K562 (cell line): ENCODE measurements around the gene RANGAP1. TPM values are rescaled to one million over a fixed set of nuclear protein-coding genes. Genes with fewer than 3 reads are reported as not detected.
A peak's percentile ranks its signal among the peaks of the same experiment; 100 is the strongest.

ENCODE experiments used
- ATAC-seq: fragments of 200-7000 bp; cut with Tn5 transposase; 3 replicates; pipeline ENCODE4 v1.9.1; 2020; ENCODE audit warnings: moderate library complexity
- BruUV-seq: library from RNA; stranded (reverse); fragments of 400-500 nt; replicated peaks from 2 replicates; lab custom pipeline; 2021; lab: Mats Ljungman, UMichigan
- CTCF ChIA-PET: fragments of 300-600 bp; formaldehyde crosslinking; extraction: SDS; loops from one replicate; lab custom pipeline; 2021; ENCODE audit warnings: low intra/inter-chr PET ratio; lab: Yijun Ruan, JAX
- POLR2A ChIA-PET: fragments of 300-600, 350-650 bp; sonication (Branson Sonifier 250); formaldehyde crosslinking; extraction: SDS; loops from one replicate; lab custom pipeline; 2021; ENCODE audit warnings: antibody characterized with exemption, inconsistent platforms; lab: Yijun Ruan, JAX
- DNase-seq, 4 experiments: peaks; one replicate each; pipeline versions ENCODE4 v3.0.0 to v3.0.0-alpha.2; 2011 to 2018; ENCODE audit warnings: low spot score in 3 of 4, mixed read lengths in 3 of 4; ENCODE audit errors: extremely low read depth in 1 of 4
- FAIRE-seq: peaks from 2 replicates; lab custom pipeline; 2011; peaks lifted over from hg19 to GRCh38; lab: Jason Lieb, UNC
- H2AFZ ChIP-seq: 2 replicates; pipeline ENCODE4 v1.6.0; 2011; ENCODE audit warnings: low read depth, low read length, control low read depth, inconsistent platforms
- H3K27ac ChIP-seq: fragments of 200-600 bp; 3 replicates; pipeline ENCODE4 v1.8.0; 2011; ENCODE audit warnings: low read depth, mild to moderate bottlenecking, control low read depth, inconsistent platforms, low read length, moderate library complexity, mixed read lengths; ENCODE audit errors: extremely low read depth
- H3K27me3 ChIP-seq, 2 experiments: fragments of 300-600 bp in 1 of 2; 2 replicates in 1 of 2; 3 replicates in 1 of 2; pipeline versions ENCODE4 v1.6.0 to v1.8.0; 2011; ENCODE audit warnings: inconsistent platforms in 2 of 2, low read length in 2 of 2, mild to moderate bottlenecking in 1 of 2, mixed read lengths in 1 of 2, moderate library complexity in 1 of 2; ENCODE audit not compliant: control insufficient read depth in 2 of 2, insufficient read depth in 2 of 2
- H3K36me3 ChIP-seq: fragments of 300-600 bp; 3 replicates; pipeline ENCODE4 v1.8.0; 2011; ENCODE audit warnings: mild to moderate bottlenecking, low read length, inconsistent platforms; ENCODE audit not compliant: control insufficient read depth, insufficient read depth
- H3K4me1 ChIP-seq, 2 experiments: fragments of 200-600 bp in 1 of 2; replicated peaks in 1 of 2; 2 replicates in 1 of 2; 3 replicates in 1 of 2; pipeline versions ENCODE4 v1.5.1 to v1.8.0; 2011; ENCODE audit warnings: inconsistent platforms in 2 of 2, low read length in 2 of 2, mild to moderate bottlenecking in 1 of 2, mixed read lengths in 1 of 2, moderate library complexity in 1 of 2; ENCODE audit not compliant: control insufficient read depth in 2 of 2, insufficient read depth in 2 of 2
- H3K4me2 ChIP-seq: 2 replicates; pipeline ENCODE4 v1.6.1; 2011; ENCODE audit warnings: low read length, control low read depth, inconsistent platforms, mixed read lengths; ENCODE audit not compliant: insufficient read depth
- H3K4me3 ChIP-seq: fragments of 200-600 bp; sonication (generic), shearing (Covaris generic); 2 replicates; pipeline ENCODE4 v1.5.1; 2016; ENCODE audit warnings: control low read depth, inconsistent platforms
- H3K79me2 ChIP-seq: fragments of 200-600 bp; 3 replicates; pipeline ENCODE4 v1.8.0; 2011; ENCODE audit warnings: low read length, inconsistent platforms; ENCODE audit not compliant: control insufficient read depth, insufficient read depth
- H3K9ac ChIP-seq, 2 experiments: 2 replicates each; pipeline versions ENCODE4 v1.6.0 to v1.6.1; 2011; ENCODE audit warnings: low read depth in 2 of 2, low read length in 2 of 2, control low read depth in 1 of 2, inconsistent platforms in 1 of 2, mild to moderate bottlenecking in 1 of 2, mixed read lengths in 1 of 2; ENCODE audit not compliant: insufficient read depth in 1 of 2
- H3K9me1 ChIP-seq: one replicate; pipeline ENCODE4 v1.6.0; 2011; ENCODE audit warnings: inconsistent platforms, mild to moderate bottlenecking, low read length, moderate library complexity; ENCODE audit not compliant: control insufficient read depth, insufficient read depth
- H3K9me3 ChIP-seq: replicated peaks from 2 replicates; pipeline ENCODE4 v1.5.1; 2011; ENCODE audit warnings: low read depth, low read length, inconsistent platforms; ENCODE audit not compliant: control insufficient read depth, insufficient read depth
- H4K20me1 ChIP-seq: replicated peaks from 2 replicates; pipeline ENCODE4 v1.6.1; 2011; ENCODE audit warnings: low read length, inconsistent platforms, mixed read lengths; ENCODE audit not compliant: control insufficient read depth, insufficient read depth
- CBX3 ChIP-seq, 2 experiments: IDR thresholded peaks; 1 replicate in 1 of 2; 2 replicates in 1 of 2; pipeline ENCODE4 v1.6.1; 2012; ENCODE audit warnings: inconsistent platforms in 2 of 2, low read length in 2 of 2, borderline replicate concordance in 1 of 2, control low read depth in 1 of 2
- TRIM28 ChIP-seq: fragments of 450-650 bp; IDR thresholded peaks from 2 replicates; pipeline ENCODE4 v1.6.1; 2017
- ZNF445 ChIP-seq: fragments of 250-450 bp; sonication (Bioruptor Pico); IDR thresholded peaks from 2 replicates; pipeline ENCODE4 v1.4.0; 2020; ENCODE audit warnings: low read depth, mild to moderate bottlenecking, moderate library complexity
- WGBS: fragments of 100-300 bp; shearing (Covaris generic); methylation state at CpG from one replicate; pipeline ENCODE4 v1.1.6; 2016; ENCODE audit warnings: low coverage, mixed read lengths; ENCODE audit not compliant: insufficient coverage; ENCODE audit errors: missing lambda C conversion rate; 5-methylcytosine and 5-hydroxymethylcytosine counted together
- in situ Hi-C: fragments of 300-500 bp; cut with MboI; formaldehyde crosslinking; loops from 4 replicates; pipeline ENCODE4 v1.15.0; 2018; ENCODE audit warnings: inconsistent platforms, mixed read lengths
- intact Hi-C: fragments of 100-400 bp; cut with micrococcal nuclease; formaldehyde crosslinking; loops from 2 replicates; pipeline ENCODE4 v1.14.2; 2022
- polyA plus RNA-seq, 8 experiments: library from polyadenylated mRNA; depleted of rRNA in 4 of 8; stranded (reverse) in 5 of 8; unstranded in 3 of 8; fragments of >200 nt; fragmentation: Nextera tagmentation in 2 of 8; fragmentation: Illumina TruSeq in 1 of 8; extraction: Ambion mirVana in 2 of 8; extraction: Trizol in 1 of 8; gene quantifications; 2 replicates each; pipeline versions ENCODE4 v1.2.1 to v1.2.3, GENCODE V29; 2011 to 2014; ENCODE audit warnings: inconsistent platforms in 1 of 8, missing spikeins in 1 of 8
- total RNA-seq, 7 experiments: library from RNA; depleted of rRNA in 6 of 7; stranded (reverse); fragments of >200 nt in 6 of 7; fragmentation: Illumina TruSeq in 2 of 7; extraction: Trizol in 2 of 7; gene quantifications; 2 replicates each; pipeline versions ENCODE4 v1.2.1 to v1.2.3, GENCODE V29; 2011 to 2021; ENCODE audit warnings: low replicate concordance in 1 of 7
- TF ChIP-seq, protein P1 (sequence below): fragments of 450-650 bp; IDR thresholded peaks from 2 replicates; pipeline ENCODE4 v1.6.1; 2018; ENCODE audit warnings: mild to moderate bottlenecking, low read depth; ENCODE audit not compliant: partially characterized antibody

RANGAP1 gene
- total and polyA plus RNA-seq, 9 of the 15 experiments (the other 6 are each of a cell fraction or from before 2014, with no cell fraction given), result 2.1 to 104 (median 50.6) TPM

DNA sequence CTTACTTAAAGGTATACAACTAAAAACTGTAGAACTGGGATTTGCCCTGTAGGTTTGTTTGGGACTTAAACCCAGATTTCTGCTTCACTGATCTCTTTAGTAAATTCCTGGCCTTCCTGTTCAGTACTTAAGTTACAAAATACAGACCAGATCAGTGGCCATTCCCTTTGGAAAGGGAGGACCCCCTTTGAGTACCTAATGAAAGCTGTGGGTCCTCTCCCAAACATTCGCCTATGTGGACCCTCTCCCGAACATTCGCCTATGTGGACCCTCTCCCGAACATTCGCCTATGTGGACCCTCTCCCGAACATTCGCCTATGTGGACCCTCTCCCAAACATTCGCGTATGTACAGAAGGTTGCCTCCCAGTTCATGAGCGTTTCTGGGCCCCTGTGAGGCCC, 70.6 kb downstream of the RANGAP1 start:
- no peak for ATAC-seq
- H3K79me2 ChIP-seq, result no peaks in the 10 kb centered on the region
- no TSS peak for BruUV-seq
- peaks cover 2 to 9% of the 10 kb centered on the region in 2 experiments; a peak in 2 of 5 replicates for H3K4me1 ChIP-seq
- no peak overlapping the region for H3K4me3 ChIP-seq
- no peak overlapping the region for H3K4me2 ChIP-seq
- no peak for DNase-seq
- no peak overlapping the region for H2AFZ ChIP-seq
- no peak; a peak in 1 of 3 replicates for TF ChIP-seq CBX3 (IDR thresholded peaks at IDR 0.05; ENCODE audit: borderline replicate concordance in 1 of 2, low read length in 2 of 2)
- TF ChIP-seq, protein P1, sequence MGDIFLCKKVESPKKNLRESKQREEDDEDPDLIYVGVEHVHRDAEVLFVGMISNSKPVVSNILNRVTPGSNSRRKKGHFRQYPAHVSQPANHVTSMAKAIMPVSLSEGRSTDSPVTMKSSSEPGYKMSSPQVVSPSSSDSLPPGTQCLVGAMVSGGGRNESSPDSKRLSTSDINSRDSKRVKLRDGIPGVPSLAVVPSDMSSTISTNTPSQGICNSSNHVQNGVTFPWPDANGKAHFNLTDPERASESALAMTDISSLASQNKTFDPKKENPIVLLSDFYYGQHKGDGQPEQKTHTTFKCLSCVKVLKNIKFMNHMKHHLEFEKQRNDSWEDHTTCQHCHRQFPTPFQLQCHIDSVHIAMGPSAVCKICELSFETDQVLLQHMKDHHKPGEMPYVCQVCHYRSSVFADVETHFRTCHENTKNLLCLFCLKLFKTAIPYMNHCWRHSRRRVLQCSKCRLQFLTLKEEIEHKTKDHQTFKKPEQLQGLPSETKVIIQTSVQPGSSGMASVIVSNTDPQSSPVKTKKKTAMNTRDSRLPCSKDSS, result peak; percentile 69
- peak; percentile 98 for TF ChIP-seq ZNF445 (CRISPR knock-in tag)
- peak; percentile 82; the same call in 1 of the 2 replicates for TF ChIP-seq TRIM28
- WGBS, result 98% methylated on average over 6 of the region's 10 CpGs
- H4K20me1 ChIP-seq, result no peaks in the 10 kb centered on the region
- no peaks in the 10 kb centered on the region for H3K27me3 ChIP-seq
- H3K9ac ChIP-seq, result no peak overlapping the region
- peaks cover 3% of the 10 kb centered on the region for H3K9me1 ChIP-seq
- peaks cover 48% of the 10 kb centered on the region; the same call in 2 of the 3 replicates for H3K36me3 ChIP-seq
- no peak for FAIRE-seq
- ChIA-PET POLR2A (no interaction called here), CTCF (no interaction called here)
- in situ Hi-C loops (no loop called here), intact Hi-C loops (no loop called here)
- H3K27ac ChIP-seq, result no peak overlapping the region
- peaks cover 3% of the 10 kb centered on the region; the same call in 1 of the 2 replicates for H3K9me3 ChIP-seq
